Measurements from ENCODE around the gene RIT2.

The RIT2 gene

GRCh38 chr18:43040281-43040680 is 75.2 kb downstream of the RIT2 start:
- no peak for TF ChIP-seq CTCF (IDR thresholded peaks at IDR 0.05)

- no peak for TF ChIP-seq CTCF (IDR thresholded peaks at IDR 0.05)
Measured at GRCh38 chr18:43034683-43035500, 80.6 kb downstream of the RIT2 start.

GRCh38 chr18:43031169-43031568 is 84.3 kb downstream of the RIT2 start:
- no peak for TF ChIP-seq CTCF (IDR thresholded peaks at IDR 0.05)

GRCh38 chr18:43029414-43029813 is 86.1 kb downstream of the RIT2 start:
- no peak for TF ChIP-seq CTCF (IDR thresholded peaks at IDR 0.05)

GRCh38 chr18:43022874-43023273 is 92.6 kb downstream of the RIT2 start:
- TF ChIP-seq CTCF (IDR thresholded peaks at IDR 0.05), result no peak

- no peak for TF ChIP-seq CTCF (IDR thresholded peaks at IDR 0.05)
Measured at GRCh38 chr18:43017622-43018021, 97.9 kb downstream of the RIT2 start.

GRCh38 chr18:43013486-43013885 is 102.0 kb downstream of the RIT2 start:
- TF ChIP-seq CTCF (IDR thresholded peaks at IDR 0.05), result no peak

GRCh38 chr18:43012951-43013350 is 102.5 kb downstream of the RIT2 start:
- no peak for TF ChIP-seq CTCF (IDR thresholded peaks at IDR 0.05)
